ENCODE data around the gene COL13A1.

COL13A1 gene

GRCh38 chr10:69820817-69821216 is 19.1 kb downstream of the COL13A1 start:
- no peak for FAIRE-seq

- FAIRE-seq, result no peak
Observed at GRCh38 chr10:69825604-69826003, 23.9 kb downstream of the COL13A1 start.

- no peak for FAIRE-seq
Observed at GRCh38 chr10:69826094-69826493, 24.4 kb downstream of the COL13A1 start.

- no peak for FAIRE-seq
Observed at GRCh38 chr10:69826789-69827554, 25.3 kb downstream of the COL13A1 start.

GRCh38 chr10:69828144-69828870 is 26.6 kb downstream of the COL13A1 start:
- no peak for FAIRE-seq

GRCh38 chr10:69829775-69830174 is 28.1 kb downstream of the COL13A1 start:
- no peak for FAIRE-seq

GRCh38 chr10:69831231-69831855 is 29.6 kb downstream of the COL13A1 start:
- FAIRE-seq, result no peak

GRCh38 chr10:69835233-69835632 is 33.5 kb downstream of the COL13A1 start:
- FAIRE-seq, result no peak

GRCh38 chr10:69835875-69836730 is 34.4 kb downstream of the COL13A1 start:
- FAIRE-seq, result no peak

GRCh38 chr10:69836731-69837030 is 35.0 kb downstream of the COL13A1 start:
- FAIRE-seq, result no peak

GRCh38 chr10:69837261-69837660 is 35.6 kb downstream of the COL13A1 start:
- no peak for FAIRE-seq

- no peak for FAIRE-seq
Observed at GRCh38 chr10:69838418-69838817, 36.7 kb downstream of the COL13A1 start.

GRCh38 chr10:69838853-69839252 is 37.1 kb downstream of the COL13A1 start:
- FAIRE-seq, result no peak

- FAIRE-seq, result no peak
Observed at GRCh38 chr10:69839696-69840345, 38.1 kb downstream of the COL13A1 start.

GRCh38 chr10:69840773-69841172 is 39.1 kb downstream of the COL13A1 start:
- no peak for FAIRE-seq

GRCh38 chr10:69842020-69842419 is 40.3 kb downstream of the COL13A1 start:
- FAIRE-seq, result no peak

GRCh38 chr10:69842882-69843281 is 41.2 kb downstream of the COL13A1 start:
- no peak for FAIRE-seq

- FAIRE-seq, result no peak
Observed at GRCh38 chr10:69843923-69844322, 42.2 kb downstream of the COL13A1 start.

GRCh38 chr10:69844698-69845097 is 43.0 kb downstream of the COL13A1 start:
- FAIRE-seq, result no peak

- no peak for FAIRE-seq
Observed at GRCh38 chr10:69845574-69846292, 44.0 kb downstream of the COL13A1 start.

GRCh38 chr10:69846293-69846921 is 44.7 kb downstream of the COL13A1 start:
- no peak for FAIRE-seq

All from colon (tissue), 2 donors.